Neuronal stem cell (in vitro differentiated cells): Measurements from ENCODE around the gene SPP2.

Experiments used
- DNase-seq: peaks from one replicate; pipeline ENCODE4 v3.0.0-alpha.2; 2013; ENCODE audit warnings: low spot score
- H2AFZ ChIP-seq: one replicate; pipeline ENCODE4 v1.6.1; 2013; ENCODE audit warnings: mild to moderate bottlenecking, low read length, inconsistent platforms
- H2AK5ac ChIP-seq: 2 replicates; pipeline ENCODE4 v1.6.1; 2013; ENCODE audit warnings: low read depth, mild to moderate bottlenecking, inconsistent platforms, low read length, moderate library complexity, mixed read lengths
- H2BK120ac ChIP-seq: 2 replicates; pipeline ENCODE4 v1.6.1; 2013; ENCODE audit warnings: low read depth, mild to moderate bottlenecking, inconsistent platforms, low read length, moderate library complexity, mixed read lengths
- H2BK12ac ChIP-seq: one replicate; pipeline ENCODE4 v1.6.1; 2013; ENCODE audit warnings: low read length, inconsistent platforms
- H2BK15ac ChIP-seq: 2 replicates; pipeline ENCODE4 v1.6.1; 2013; ENCODE audit warnings: mild to moderate bottlenecking, low read length, inconsistent platforms, mixed read lengths
- H2BK5ac ChIP-seq: one replicate; pipeline ENCODE4 v1.6.1; 2013; ENCODE audit warnings: inconsistent platforms, mild to moderate bottlenecking, low read length, moderate library complexity
- H3K14ac ChIP-seq: one replicate; pipeline ENCODE4 v1.6.1; 2013; ENCODE audit warnings: low read length, inconsistent platforms
- H3K18ac ChIP-seq: 2 replicates; pipeline ENCODE4 v1.6.1; 2013; ENCODE audit warnings: low read length, inconsistent platforms
- H3K23ac ChIP-seq: 2 replicates; pipeline ENCODE4 v1.6.1; 2013; ENCODE audit warnings: low read depth, mild to moderate bottlenecking, mixed read lengths, low read length, inconsistent platforms; ENCODE audit not compliant: poor library complexity
- H3K27ac ChIP-seq: replicated peaks from 3 replicates; pipeline ENCODE4 v1.5.1; 2013; ENCODE audit warnings: low read length, inconsistent platforms
- H3K27me3 ChIP-seq, 3 experiments: 2 replicates each; pipeline ENCODE4 v1.6.1; 2013; ENCODE audit warnings: low read length in 3 of 3, mild to moderate bottlenecking in 2 of 3, inconsistent platforms in 1 of 3, low read depth in 1 of 3, mixed read lengths in 1 of 3, moderate library complexity in 1 of 3; ENCODE audit not compliant: control insufficient read depth in 3 of 3, insufficient read depth in 3 of 3
- H3K36me3 ChIP-seq, 2 donors: replicated peaks in 1 of 2; 2 replicates each; pipeline ENCODE4 v1.6.1; 2013; ENCODE audit warnings: low read length in 2 of 2; ENCODE audit not compliant: control insufficient read depth in 2 of 2, insufficient read depth in 2 of 2
- H3K4ac ChIP-seq: 2 replicates; pipeline ENCODE4 v1.6.1; 2013; ENCODE audit warnings: inconsistent platforms, mild to moderate bottlenecking, low read length, moderate library complexity
- H3K4me1 ChIP-seq, 2 donors: 1 replicate in 1 of 2; 2 replicates in 1 of 2; pipeline ENCODE4 v1.6.1; 2013; ENCODE audit warnings: low read length in 2 of 2, low read depth in 1 of 2; ENCODE audit not compliant: control insufficient read depth in 2 of 2, insufficient read depth in 1 of 2
- H3K4me2 ChIP-seq: one replicate; pipeline ENCODE4 v1.6.1; 2013; ENCODE audit warnings: mild to moderate bottlenecking, low read length, inconsistent platforms; ENCODE audit not compliant: insufficient read depth, poor library complexity, severe bottlenecking
- H3K4me3 ChIP-seq, 2 donors: 2 replicates each; pipeline ENCODE4 v1.5.1; 2013; ENCODE audit warnings: low read length in 2 of 2, mild to moderate bottlenecking in 2 of 2, inconsistent platforms in 1 of 2, moderate library complexity in 1 of 2
- H3K79me1 ChIP-seq: one replicate; pipeline ENCODE4 v1.6.1; 2013; ENCODE audit warnings: low read depth, mild to moderate bottlenecking, inconsistent platforms, low read length, moderate library complexity
- H3K9ac ChIP-seq: one replicate; pipeline ENCODE4 v1.6.1; 2013; ENCODE audit warnings: mild to moderate bottlenecking, low read depth, low read length, inconsistent platforms; ENCODE audit not compliant: poor library complexity
- H3K9me3 ChIP-seq, 2 donors: replicated peaks in 1 of 2; 2 replicates each; pipeline versions ENCODE3 to v1.6.1; 2013; ENCODE audit warnings: low read length in 2 of 2, mild to moderate bottlenecking in 2 of 2, inconsistent platforms in 1 of 2, low read depth in 1 of 2, mixed read lengths in 1 of 2, moderate library complexity in 1 of 2; ENCODE audit not compliant: control insufficient read depth in 2 of 2, insufficient read depth in 1 of 2
- H4K8ac ChIP-seq: one replicate; pipeline ENCODE4 v1.6.1; 2013; ENCODE audit warnings: low read depth, mild to moderate bottlenecking, inconsistent platforms, low read length, moderate library complexity
- H4K91ac ChIP-seq: one replicate; pipeline ENCODE4 v1.6.1; 2013; ENCODE audit warnings: low read length, low read depth, mild to moderate bottlenecking, inconsistent platforms; ENCODE audit not compliant: poor library complexity
- WGBS, 2 donors: extraction: QIAGEN DNeasy Blood & Tissue Kit; methylation state at CpG; one replicate each; pipeline ENCODE4 v1.1.7; 2013; ENCODE audit warnings: missing lambda C conversion rate in 2 of 2, mixed read lengths in 1 of 2; ENCODE audit not compliant: insufficient read length in 2 of 2, insufficient replicate concordance in 1 of 2; ENCODE audit errors: extremely low coverage in 2 of 2; 5-methylcytosine and 5-hydroxymethylcytosine counted together

SPP2 gene

DNA sequence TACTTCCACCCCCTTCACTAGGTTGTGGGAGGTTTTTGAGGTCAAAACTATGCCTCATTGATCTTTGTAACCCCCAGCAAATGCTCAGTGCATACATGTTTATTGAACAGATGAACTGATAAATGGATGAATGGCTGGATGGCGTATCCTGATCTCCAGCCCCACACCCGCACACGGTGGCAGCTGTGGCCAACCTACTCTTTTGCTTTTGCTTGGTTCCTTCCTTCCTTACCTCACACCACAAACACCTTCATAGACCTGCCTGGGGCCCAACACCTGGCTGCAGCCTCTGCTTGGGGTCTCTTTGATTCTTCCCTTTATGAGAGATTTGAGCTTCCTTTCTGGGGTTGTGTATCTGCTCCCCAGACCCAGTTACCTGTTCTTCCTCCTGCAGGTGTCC, 25.9 kb downstream of the SPP2 start:
- Histone ChIP-seq H3K9me3 (no peaks in the 10 kb centered on the region), H4K8ac (no peak overlapping the region), H3K27ac (no peak overlapping the region), H3K18ac (no peak overlapping the region), H3K79me1 (no peaks in the 10 kb centered on the region), H2AK5ac (no peak overlapping the region), H2BK120ac (no peak overlapping the region), H3K9ac (no peak overlapping the region), H3K23ac (no peak overlapping the region), H2BK5ac (no peak overlapping the region), H3K14ac (no peak overlapping the region), H3K4me1 (no peaks in the 10 kb centered on the region), H2BK12ac (no peak overlapping the region), H4K91ac (no peak overlapping the region), H3K4me3 (no peak overlapping the region), H3K4ac (no peak overlapping the region), H3K4me2 (no peak overlapping the region), H2BK15ac (no peak overlapping the region), H3K36me3 (no peaks in the 10 kb centered on the region), H3K27me3 (no peaks in the 10 kb centered on the region), H2AFZ (no peak overlapping the region)
- DNase-seq: no peak
- no CpG with 5 or more reads among the region's 3 CpGs for WGBS, 2 donors

DNA sequence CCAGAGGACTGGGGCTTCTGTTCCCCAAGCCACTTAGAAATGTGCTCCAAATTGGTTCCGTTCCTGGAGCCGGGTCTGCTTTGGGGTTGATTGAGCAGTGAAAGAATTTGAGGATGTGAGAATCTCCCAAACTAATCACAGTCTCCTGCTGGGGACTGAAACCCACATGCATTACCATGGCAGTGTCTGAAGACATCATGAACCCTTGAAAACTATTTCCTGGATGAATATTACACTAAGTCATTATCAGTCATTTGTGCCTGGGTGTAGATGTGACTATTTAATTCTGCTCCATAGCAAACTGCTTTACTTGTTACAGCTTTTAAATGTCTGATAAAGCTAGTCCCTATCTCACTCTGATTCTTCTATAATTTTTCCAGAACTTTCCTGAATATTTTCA, 27.6 kb downstream of the SPP2 start:
- Histone ChIP-seq H3K4me3 (no peak overlapping the region), H4K8ac (no peak overlapping the region), H2BK5ac (no peak overlapping the region), H3K36me3 (no peaks in the 10 kb centered on the region), H2AFZ (no peak overlapping the region), H3K23ac (no peak overlapping the region), H2BK12ac (no peak overlapping the region), H3K4me1 (no peaks in the 10 kb centered on the region), H2BK15ac (no peak overlapping the region), H3K4ac (no peak overlapping the region), H3K9ac (no peak overlapping the region), H2BK120ac (no peak overlapping the region), H2AK5ac (no peak overlapping the region), H3K27me3 (no peaks in the 10 kb centered on the region), H4K91ac (no peak overlapping the region), H3K4me2 (no peak overlapping the region), H3K18ac (no peak overlapping the region), H3K14ac (no peak overlapping the region), H3K79me1 (no peaks in the 10 kb centered on the region), H3K9me3 (no peaks in the 10 kb centered on the region), H3K27ac (no peak overlapping the region)
- WGBS, 2 donors: no CpG with 5 or more reads among the region's 2 CpGs
- DNase-seq: no peak

DNA sequence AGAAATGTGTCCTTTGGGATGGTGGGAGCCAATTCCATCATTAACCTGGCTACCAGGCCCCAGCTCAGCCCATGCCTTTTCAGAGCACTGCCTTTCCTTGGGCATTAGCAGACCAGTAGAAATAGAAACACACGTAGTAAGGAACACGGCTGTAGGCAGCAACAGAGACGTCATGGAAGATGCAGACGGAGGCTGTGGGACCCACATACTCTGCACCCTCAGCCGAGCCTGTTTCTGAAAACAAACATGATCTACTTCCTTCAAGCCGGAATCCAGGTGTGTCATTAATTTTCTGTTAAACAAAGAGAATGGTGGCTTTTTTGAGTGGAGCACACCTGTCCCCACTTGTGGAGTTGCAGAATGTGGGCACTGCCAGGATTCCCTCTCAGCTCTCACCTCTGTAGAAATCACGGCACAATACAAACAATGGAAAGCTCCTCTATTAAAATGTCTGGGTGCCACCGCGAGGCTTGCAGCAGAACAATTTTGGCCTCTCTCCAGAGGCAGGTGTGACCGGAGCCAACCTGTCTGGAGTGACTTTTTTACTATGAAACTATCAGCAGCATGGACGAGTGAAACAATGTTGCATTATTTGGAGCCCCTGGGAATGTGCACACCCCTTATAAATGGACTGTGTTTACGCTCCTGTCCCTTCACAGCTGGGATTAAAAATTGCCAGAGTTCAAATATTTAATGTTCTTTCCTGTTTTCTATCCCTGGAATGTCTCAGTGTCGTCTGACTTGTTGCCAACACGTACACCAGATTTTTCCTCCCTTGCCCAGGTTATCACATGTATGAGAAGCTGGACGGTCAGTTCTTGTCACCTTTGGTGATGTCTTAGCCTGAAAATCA, 31.7 kb downstream of the SPP2 start:
- Histone ChIP-seq H2AFZ (no peak overlapping the region), H3K4me3 (no peak overlapping the region), H4K8ac (no peak overlapping the region), H3K4ac (no peak overlapping the region), H4K91ac (no peak overlapping the region), H3K9ac (no peak overlapping the region), H3K9me3 (no peaks in the 10 kb centered on the region), H3K27ac (no peak overlapping the region), H3K36me3 (no peaks in the 10 kb centered on the region), H3K14ac (no peak overlapping the region), H3K27me3 (no peaks in the 10 kb centered on the region), H3K79me1 (no peaks in the 10 kb centered on the region), H2BK15ac (no peak overlapping the region), H2AK5ac (no peak overlapping the region), H2BK120ac (no peak overlapping the region), H3K4me2 (no peak overlapping the region), H2BK12ac (no peak overlapping the region), H2BK5ac (no peak overlapping the region), H3K4me1 (no peaks in the 10 kb centered on the region), H3K23ac (no peak overlapping the region), H3K18ac (no peak overlapping the region)
- WGBS, 2 donors: no CpG with 5 or more reads among the region's 15 CpGs
- DNase-seq: no peak

DNA sequence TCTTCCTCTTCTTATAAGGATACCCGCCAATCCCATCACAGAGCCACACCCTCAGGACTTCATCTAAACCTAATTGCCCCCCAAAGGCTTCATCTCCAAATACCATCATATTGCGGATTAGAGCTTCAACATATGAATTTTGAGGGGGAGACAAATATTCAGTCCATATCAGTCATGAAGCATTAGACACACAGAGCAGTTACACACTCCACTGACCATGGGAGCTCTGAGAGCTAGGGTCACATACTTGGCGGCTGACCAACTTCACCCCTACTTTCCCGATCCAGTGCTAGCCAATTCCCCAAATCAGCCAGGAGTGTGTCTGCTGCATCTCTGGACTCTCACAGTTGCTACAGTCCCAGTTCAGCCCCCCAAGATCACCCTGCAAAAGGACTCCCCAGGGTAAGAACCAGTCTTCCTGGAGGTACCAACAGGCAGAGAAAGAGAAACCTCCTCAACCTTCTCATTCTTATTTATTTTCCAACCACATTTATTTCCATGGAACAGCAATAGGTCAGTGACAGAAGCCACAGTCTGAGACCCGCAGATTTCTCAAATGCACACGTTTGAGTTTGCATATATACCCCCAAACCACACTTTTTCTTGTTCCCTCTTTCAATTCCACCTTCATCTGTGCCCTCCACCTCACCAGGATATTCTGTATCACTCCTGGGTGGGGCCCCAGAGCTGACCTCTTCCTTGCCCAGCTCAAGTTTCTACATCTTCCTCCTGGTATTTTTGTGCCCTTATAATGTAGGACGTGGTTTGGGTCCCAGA, 33.3 kb downstream of the SPP2 start:
- H2BK12ac ChIP-seq: no peak overlapping the region
- no peaks in the 10 kb centered on the region for H3K36me3 ChIP-seq
- no peak overlapping the region for H3K9ac ChIP-seq
- peak overlapping the region; percentile 17 for H3K18ac ChIP-seq
- no peak overlapping the region for H2AK5ac ChIP-seq
- no peak overlapping the region for H3K4me2 ChIP-seq
- no peak overlapping the region for H2AFZ ChIP-seq
- H3K4me1 ChIP-seq: no peaks in the 10 kb centered on the region
- no peaks in the 10 kb centered on the region for H3K27me3 ChIP-seq
- no peak overlapping the region for H2BK5ac ChIP-seq
- no peaks in the 10 kb centered on the region for H3K79me1 ChIP-seq
- no peak overlapping the region for H3K4me3 ChIP-seq
- H3K9me3 ChIP-seq: no peaks in the 10 kb centered on the region
- no CpG with 5 or more reads among the region's 7 CpGs for WGBS, 2 donors
- no peak overlapping the region for H2BK120ac ChIP-seq
- no peak for DNase-seq
- no peak overlapping the region for H2BK15ac ChIP-seq
- H3K4ac ChIP-seq: no peak overlapping the region
- H3K14ac ChIP-seq: no peak overlapping the region
- H3K23ac ChIP-seq: no peak overlapping the region
- H4K8ac ChIP-seq: no peak overlapping the region
- H3K27ac ChIP-seq: no peak overlapping the region
- no peak overlapping the region for H4K91ac ChIP-seq
